NT2/D1 (cell line): Measurements from ENCODE around the gene LSM14A.

Experiments
- SUZ12 ChIP-seq: IDR thresholded peaks from 2 replicates; pipeline ENCODE4 v1.6.1; 2011; ENCODE audit not compliant: insufficient read length, insufficient read depth; ENCODE audit errors: extremely low read depth
- YY1 ChIP-seq: IDR thresholded peaks from 2 replicates; pipeline ENCODE4 v1.6.1; 2011; ENCODE audit not compliant: insufficient read length, insufficient read depth
- ZNF274 ChIP-seq: IDR thresholded peaks from 2 replicates; pipeline ENCODE4 v1.6.1; 2011; ENCODE audit warnings: mild to moderate bottlenecking, low read depth, low read length

GRCh38 chr19:34191355-34191962 is 19.2 kb downstream of the LSM14A start:
- TF ChIP-seq ZNF274 = no peak
- TF ChIP-seq YY1 = no peak
- TF ChIP-seq SUZ12 = no peak
